SK-N-SH (cell line): Measurements from ENCODE around the gene GABRR2. TPM values are rescaled to one million over a fixed set of nuclear protein-coding genes. Genes with fewer than 3 reads are reported as not detected.

ENCODE experiments used
- CTCF ChIA-PET: fragments of 300-600, 350-600 bp; formaldehyde crosslinking; extraction: SDS; loops from one replicate; lab custom pipeline; 2021; lab: Yijun Ruan, JAX
- POLR2A ChIA-PET: fragments of 350-600 bp; sonication (Branson Sonifier 250); formaldehyde crosslinking; extraction: SDS; loops from one replicate; lab custom pipeline; 2020; ENCODE audit warnings: antibody characterized with exemption, inconsistent platforms; lab: Yijun Ruan, JAX
- DNase-seq: peaks from one replicate; pipeline ENCODE4 v3.0.0; 2012
- H2AFZ ChIP-seq: fragments of 200-600 bp; sonication (generic); 2 replicates; pipeline ENCODE4 v1.8.1; 2016; ENCODE audit warnings: antibody characterized with exemption, mild to moderate bottlenecking, low read depth
- H3F3A ChIP-seq: fragments of 200-600 bp; sonication (generic); replicated peaks from 2 replicates; pipeline ENCODE3; 2016; ENCODE audit warnings: antibody characterized with exemption, mild to moderate bottlenecking; ENCODE audit not compliant: insufficient read depth
- H3K27ac ChIP-seq, 2 experiments: fragments of 200-500 bp in 1 of 2; fragments of 200-600 bp in 1 of 2; sonication (Bioruptor generic) in 1 of 2; sonication (generic), shearing (Covaris generic) in 1 of 2; 2 replicates each; pipeline versions ENCODE4 v1.5.1 to v1.6.1; 2014 to 2016; ENCODE audit warnings: low read depth in 2 of 2, inconsistent platforms in 1 of 2, low read length in 1 of 2, mild to moderate bottlenecking in 1 of 2, mixed read lengths in 1 of 2
- H3K27me3 ChIP-seq: fragments of 200-600 bp; sonication (generic), shearing (Covaris generic); 2 replicates; pipeline ENCODE4 v1.6.1; 2016; ENCODE audit warnings: mixed run types; ENCODE audit not compliant: insufficient read depth
- H3K36me3 ChIP-seq, 2 experiments: fragments of 200-500 bp in 1 of 2; fragments of 200-600 bp in 1 of 2; sonication (Bioruptor generic) in 1 of 2; sonication (generic) in 1 of 2; replicated peaks in 1 of 2; 2 replicates each; pipeline versions ENCODE3 to v1.5.1; 2014 to 2016; ENCODE audit warnings: low read length in 1 of 2, mild to moderate bottlenecking in 1 of 2; ENCODE audit not compliant: insufficient read depth in 2 of 2, control insufficient read depth in 1 of 2
- H3K4me1 ChIP-seq, 2 experiments: fragments of 200-500 bp in 1 of 2; fragments of 200-600 bp in 1 of 2; sonication (Bioruptor generic) in 1 of 2; sonication (generic), shearing (Covaris generic) in 1 of 2; 2 replicates each; pipeline versions ENCODE4 v1.5.1 to v1.6.1; 2014 to 2016; ENCODE audit warnings: low read depth in 1 of 2, low read length in 1 of 2, mixed run types in 1 of 2; ENCODE audit not compliant: insufficient read depth in 2 of 2, control insufficient read depth in 1 of 2
- H3K4me2 ChIP-seq: fragments of 200-600 bp; sonication (generic), shearing (Covaris generic); 2 replicates; pipeline ENCODE4 v1.6.1; 2017; ENCODE audit warnings: mixed run types
- H3K4me3 ChIP-seq, 2 experiments: fragments of 200-500 bp in 1 of 2; fragments of 200-600 bp in 1 of 2; sonication (Bioruptor generic) in 1 of 2; sonication (generic), shearing (Covaris generic) in 1 of 2; 2 replicates each; pipeline versions ENCODE4 v1.5.1 to v1.8.1; 2014 to 2016; ENCODE audit warnings: low read depth in 2 of 2, inconsistent platforms in 1 of 2, low read length in 1 of 2, mild to moderate bottlenecking in 1 of 2, mixed read lengths in 1 of 2, moderate library complexity in 1 of 2
- H3K79me2 ChIP-seq: fragments of 200-600 bp; sonication (generic); 2 replicates; pipeline ENCODE4 v1.8.1; 2017; ENCODE audit warnings: mild to moderate bottlenecking; ENCODE audit not compliant: insufficient read depth
- H3K9ac ChIP-seq: fragments of 200-600 bp; sonication (generic); 2 replicates; pipeline ENCODE4 v1.6.1; 2017; ENCODE audit warnings: mixed run types
- H3K9me2 ChIP-seq: fragments of 200-600 bp; sonication (generic); 2 replicates; pipeline ENCODE4 v1.6.1; 2017; ENCODE audit warnings: mixed run types
- H3K9me3 ChIP-seq: fragments of 200-600 bp; sonication (generic); 2 replicates; pipeline ENCODE4 v1.6.1; 2017; ENCODE audit warnings: mixed run types, mild to moderate bottlenecking, moderate library complexity
- H4K20me1 ChIP-seq: fragments of 200-600 bp; sonication (generic); 2 replicates; pipeline ENCODE4 v1.6.1; 2017; ENCODE audit warnings: mild to moderate bottlenecking, mixed run types; ENCODE audit not compliant: insufficient read depth
- ELF1 ChIP-seq: IDR thresholded peaks from 2 replicates; pipeline ENCODE4 v1.4.0; 2012
- EP300 ChIP-seq, 2 experiments: IDR thresholded peaks; 2 replicates each; pipeline versions ENCODE4 v1.4.0 to v1.6.1; 2012; ENCODE audit warnings: borderline replicate concordance in 1 of 2, low read depth in 1 of 2, low read length in 1 of 2
- FOSL2 ChIP-seq: IDR thresholded peaks from 2 replicates; pipeline ENCODE4 v1.4.0; 2012; ENCODE audit warnings: low read depth, mild to moderate bottlenecking, moderate library complexity, borderline replicate concordance
- FOXM1 ChIP-seq: IDR thresholded peaks from 2 replicates; pipeline ENCODE4 v1.4.0; 2012; ENCODE audit warnings: low read depth, mild to moderate bottlenecking
- MEF2A ChIP-seq: IDR thresholded peaks from 2 replicates; pipeline ENCODE4 v1.4.0; 2012; ENCODE audit warnings: low read depth, borderline replicate concordance
- NFIC ChIP-seq: IDR thresholded peaks from 2 replicates; pipeline ENCODE4 v1.4.0; 2012; ENCODE audit warnings: borderline replicate concordance
- RCOR1 ChIP-seq: fragments of 150-350 bp; IDR thresholded peaks from 2 replicates; pipeline ENCODE4 v1.6.1; 2017; ENCODE audit warnings: antibody characterized with exemption, low read length
- RXRA ChIP-seq: IDR thresholded peaks from 2 replicates; pipeline ENCODE4 v1.4.0; 2012; ENCODE audit warnings: low read depth, mild to moderate bottlenecking, borderline replicate concordance
- TCF12 ChIP-seq: IDR thresholded peaks from 2 replicates; pipeline ENCODE4 v1.4.0; 2012
- TEAD4 ChIP-seq: IDR thresholded peaks from 2 replicates; pipeline ENCODE4 v1.4.0; 2012; ENCODE audit warnings: mild to moderate bottlenecking, borderline replicate concordance; ENCODE audit not compliant: insufficient read depth
- WGBS: methylation state at CpG from one replicate; pipeline ENCODE4 v1.1.6; 2017; ENCODE audit warnings: low lambda C conversion rate; 5-methylcytosine and 5-hydroxymethylcytosine counted together
- polyA plus RNA-seq, 3 experiments: library from polyadenylated mRNA; depleted of rRNA; stranded (reverse); fragments of >200 nt; gene quantifications; 2 replicates each; pipeline ENCODE4 v1.2.3, GENCODE V29; 2012
- TF ChIP-seq, protein P1 (sequence below): IDR thresholded peaks from 2 replicates; pipeline ENCODE4; 2012
- TF ChIP-seq, protein P2 (sequence below): IDR thresholded peaks from 2 replicates; pipeline ENCODE4 v1.4.0; 2012; ENCODE audit warnings: low read depth, borderline replicate concordance
- TF ChIP-seq, protein P3 (sequence below): fragments of 200-600 bp; sonication (generic); IDR thresholded peaks from 2 replicates; pipeline ENCODE4 v1.6.1; 2017; ENCODE audit warnings: antibody characterized with exemption, mild to moderate bottlenecking, moderate library complexity
- TF ChIP-seq, protein P4 (sequence below): IDR thresholded peaks from 2 replicates; pipeline ENCODE4 v1.4.0; 2012; ENCODE audit warnings: low read depth, borderline replicate concordance

Gene GABRR2
- polyA plus RNA-seq, 1 of the 3 experiments (the other 2 are of a cell fraction): 0.18 TPM

DNA sequence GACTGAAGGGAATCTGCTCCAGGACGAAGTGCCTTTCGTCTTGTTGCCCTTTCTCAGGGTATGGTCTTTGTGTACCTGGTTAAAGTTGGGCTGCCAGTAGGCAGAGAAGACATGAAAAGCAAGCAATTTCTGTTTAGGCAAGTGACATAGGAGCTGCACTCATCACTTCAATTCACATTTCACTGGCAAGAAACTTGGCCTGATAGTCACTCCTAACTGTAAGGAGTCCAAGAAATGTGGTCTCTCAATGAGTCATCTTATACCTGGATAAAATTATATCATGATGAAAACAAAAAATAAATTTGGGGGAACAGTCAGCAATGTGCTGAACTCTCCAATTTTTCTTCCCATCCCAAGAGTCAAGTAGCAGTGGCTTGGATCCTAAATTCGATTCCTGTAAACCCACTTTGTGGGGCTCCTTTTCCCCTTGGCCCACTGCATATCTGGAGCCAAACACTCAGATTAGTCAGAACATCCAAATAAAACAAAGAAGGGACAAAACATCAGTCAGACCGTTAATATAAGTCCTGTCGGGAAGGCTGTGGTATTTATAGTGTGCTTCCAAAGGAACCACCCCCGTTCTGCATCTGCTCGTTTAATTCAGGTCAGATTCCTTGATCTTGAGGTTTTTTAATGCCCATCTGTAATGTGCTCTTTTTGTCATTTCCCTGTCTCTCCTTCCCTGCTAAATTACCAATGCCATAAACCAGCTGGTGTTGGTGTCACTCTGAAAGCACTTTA lies 93.0 kb downstream of the GABRR2 start:
- Histone ChIP-seq H3K36me3 (no peaks in the 10 kb centered on the region), H4K20me1 (no peaks in the 10 kb centered on the region), H3K27me3 (no peaks in the 10 kb centered on the region; the same call in 1 of the 2 replicates), H3K9me3 (no peaks in the 10 kb centered on the region), H3K4me1 (no peaks in the 10 kb centered on the region; a peak in 3 of 4 replicates), H3K9ac (no peak overlapping the region), H3K9me2 (no peaks in the 10 kb centered on the region), H3K4me3 (no peak overlapping the region), H3K79me2 (no peaks in the 10 kb centered on the region), H2AFZ (no peak overlapping the region), H3K4me2 (peak overlapping the region; percentile 14; the same call in 1 of the 2 replicates), H3K27ac (no peak overlapping the region; a peak in 1 of 4 replicates), H3F3A (no peaks in the 10 kb centered on the region)
- peak; percentile 20 for DNase-seq
- CTCF ChIA-PET: interaction anchor here (1.0 to 1.4 kb wide), 2 partner anchors 14 to 19 kb away, joined by 3 to 5 read pairs; no protein-coding TSS in a partner anchor
- TF ChIP-seq TCF12 (peak; percentile 35; the same call in 1 of the 2 replicates), RXRA (no peak), EP300 (IDR thresholded peaks at IDR 0.05; ENCODE audit: borderline replicate concordance in 1 of 2, low read depth in 1 of 2, low read length in 1 of 2) (0 out of 4 replicates have a peak, but pooled peaks of 1 of the 2 experiments have one; percentile 20), TEAD4 (0 out of 2 replicates have a peak, but pooled peaks have one; percentile 35)
- TF ChIP-seq, protein P1, sequence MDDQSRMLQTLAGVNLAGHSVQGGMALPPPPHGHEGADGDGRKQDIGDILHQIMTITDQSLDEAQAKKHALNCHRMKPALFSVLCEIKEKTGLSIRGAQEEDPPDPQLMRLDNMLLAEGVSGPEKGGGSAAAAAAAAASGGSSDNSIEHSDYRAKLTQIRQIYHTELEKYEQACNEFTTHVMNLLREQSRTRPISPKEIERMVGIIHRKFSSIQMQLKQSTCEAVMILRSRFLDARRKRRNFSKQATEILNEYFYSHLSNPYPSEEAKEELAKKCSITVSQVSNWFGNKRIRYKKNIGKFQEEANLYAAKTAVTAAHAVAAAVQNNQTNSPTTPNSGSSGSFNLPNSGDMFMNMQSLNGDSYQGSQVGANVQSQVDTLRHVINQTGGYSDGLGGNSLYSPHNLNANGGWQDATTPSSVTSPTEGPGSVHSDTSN: peak; percentile 41; the same call in 1 of the 2 replicates
- POLR2A ChIA-PET: no interaction called here
- WGBS: 18% methylated on average over 7 of the region's 7 CpGs

DNA sequence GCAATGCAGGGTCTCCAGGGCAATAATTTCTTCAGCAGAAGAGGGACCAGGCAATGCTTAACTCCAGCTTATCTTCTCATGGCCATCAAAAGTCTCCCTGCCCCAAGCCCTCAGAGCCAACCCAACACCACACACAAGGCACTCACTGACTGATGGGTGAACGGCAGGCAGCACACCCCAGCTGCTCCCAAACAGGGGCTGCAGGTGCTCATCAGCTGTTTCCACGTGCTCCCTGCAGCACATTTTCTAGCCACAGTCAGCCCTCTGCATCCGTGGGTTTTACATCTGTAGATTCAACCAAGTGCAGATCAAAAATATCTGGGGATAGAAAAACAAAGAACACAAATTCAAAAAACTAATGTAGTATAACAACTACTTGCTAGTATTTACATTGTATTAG lies 94.0 kb downstream of the GABRR2 start:
- Histone ChIP-seq H3K9ac (no peak overlapping the region), H3K79me2 (no peaks in the 10 kb centered on the region), H3K4me2 (no peak overlapping the region), H3K27me3 (no peaks in the 10 kb centered on the region; the same call in 1 of the 2 replicates), H3F3A (no peaks in the 10 kb centered on the region), H4K20me1 (no peaks in the 10 kb centered on the region), H3K9me3 (no peaks in the 10 kb centered on the region), H3K27ac (no peak overlapping the region), H3K4me1 (no peaks in the 10 kb centered on the region; a peak in 3 of 4 replicates), H3K9me2 (no peaks in the 10 kb centered on the region), H3K36me3 (no peaks in the 10 kb centered on the region), H2AFZ (no peak overlapping the region), H3K4me3 (no peak overlapping the region)
- DNase-seq: no peak
- CTCF ChIA-PET: interaction anchor here (1.0 kb wide), 1 partner anchor 15 kb away, joined by 3 read pairs; no protein-coding TSS in a partner anchor
- POLR2A ChIA-PET: no interaction called here
- 39% methylated on average over 3 of the region's 3 CpGs for WGBS
- TF ChIP-seq FOSL2: no peak

DNA sequence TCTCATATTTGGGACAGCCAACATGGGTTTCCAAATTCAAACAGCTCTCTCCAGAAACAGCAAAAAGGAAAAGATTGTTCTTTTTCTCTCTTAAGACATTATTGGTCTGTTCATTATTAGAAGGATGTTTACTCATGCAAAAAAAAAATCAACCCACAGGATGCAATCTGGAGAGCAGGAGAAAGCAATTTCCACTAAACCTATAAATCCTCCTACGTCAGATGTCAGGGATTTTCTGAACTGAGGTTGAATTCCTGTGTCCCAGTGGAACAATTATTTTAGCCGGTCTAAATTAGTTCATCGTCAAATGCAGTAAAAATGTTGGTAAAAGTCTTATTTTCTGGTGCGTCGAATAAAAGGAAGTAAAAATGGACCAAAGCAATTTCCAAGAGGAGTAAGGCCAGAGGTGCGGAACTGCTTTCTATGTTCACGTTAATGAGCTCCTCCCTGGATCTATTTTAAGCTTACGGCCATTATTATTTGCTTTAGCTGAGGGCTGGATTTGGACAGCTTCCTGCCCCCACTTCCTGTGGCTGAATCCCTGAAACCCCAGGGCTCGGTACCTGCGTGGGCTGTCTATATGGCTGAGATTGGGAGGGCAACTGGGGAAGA lies 97.7 kb downstream of the GABRR2 start, which contains the start of gene GABRR1:
Gene GABRR1 (minus strand): TSS at position 60 of the 612 bp plus-strand sequence. CDS start 36 bp downstream, at position 24.
- no peak within 1 kb of the TSS for H3K27ac ChIP-seq
- H3F3A ChIP-seq: no peaks in the 10 kb centered on the region
- WGBS: 82% methylated on average over 10 of the region's 10 CpGs
- H4K20me1 ChIP-seq: no peaks in the 10 kb centered on the region
- no peak within 1 kb of the TSS for H3K4me3 ChIP-seq
- DNase-seq: no peak
- CTCF ChIA-PET: no interaction called here
- H3K9me3 ChIP-seq: no peaks in the 10 kb centered on the region
- H2AFZ ChIP-seq: no peak within 1 kb of the TSS
- POLR2A ChIA-PET: no interaction called here
- H3K4me2 ChIP-seq: no peak within 1 kb of the TSS
- H3K4me1 ChIP-seq: no peaks in the 10 kb centered on the region; a peak in 3 of 4 replicates
- no peaks in the 10 kb centered on the region for H3K9me2 ChIP-seq
- no peaks in the 10 kb centered on the region for H3K36me3 ChIP-seq
- no peaks in the 10 kb centered on the region; the same call in 1 of the 2 replicates for H3K27me3 ChIP-seq
- no peaks in the 10 kb centered on the region for H3K79me2 ChIP-seq
- no peak within 1 kb of the TSS for H3K9ac ChIP-seq
- TF ChIP-seq ELF1 (no peak), RXRA (no peak), MEF2A (no peak), NFIC (no peak), RCOR1 (no peak), FOXM1 (no peak)
- TF ChIP-seq, protein P2, sequence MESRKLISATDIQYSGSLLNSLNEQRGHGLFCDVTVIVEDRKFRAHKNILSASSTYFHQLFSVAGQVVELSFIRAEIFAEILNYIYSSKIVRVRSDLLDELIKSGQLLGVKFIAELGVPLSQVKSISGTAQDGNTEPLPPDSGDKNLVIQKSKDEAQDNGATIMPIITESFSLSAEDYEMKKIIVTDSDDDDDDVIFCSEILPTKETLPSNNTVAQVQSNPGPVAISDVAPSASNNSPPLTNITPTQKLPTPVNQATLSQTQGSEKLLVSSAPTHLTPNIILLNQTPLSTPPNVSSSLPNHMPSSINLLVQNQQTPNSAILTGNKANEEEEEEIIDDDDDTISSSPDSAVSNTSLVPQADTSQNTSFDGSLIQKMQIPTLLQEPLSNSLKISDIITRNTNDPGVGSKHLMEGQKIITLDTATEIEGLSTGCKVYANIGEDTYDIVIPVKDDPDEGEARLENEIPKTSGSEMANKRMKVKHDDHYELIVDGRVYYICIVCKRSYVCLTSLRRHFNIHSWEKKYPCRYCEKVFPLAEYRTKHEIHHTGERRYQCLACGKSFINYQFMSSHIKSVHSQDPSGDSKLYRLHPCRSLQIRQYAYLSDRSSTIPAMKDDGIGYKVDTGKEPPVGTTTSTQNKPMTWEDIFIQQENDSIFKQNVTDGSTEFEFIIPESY: no peak
- TF ChIP-seq, protein P3, sequence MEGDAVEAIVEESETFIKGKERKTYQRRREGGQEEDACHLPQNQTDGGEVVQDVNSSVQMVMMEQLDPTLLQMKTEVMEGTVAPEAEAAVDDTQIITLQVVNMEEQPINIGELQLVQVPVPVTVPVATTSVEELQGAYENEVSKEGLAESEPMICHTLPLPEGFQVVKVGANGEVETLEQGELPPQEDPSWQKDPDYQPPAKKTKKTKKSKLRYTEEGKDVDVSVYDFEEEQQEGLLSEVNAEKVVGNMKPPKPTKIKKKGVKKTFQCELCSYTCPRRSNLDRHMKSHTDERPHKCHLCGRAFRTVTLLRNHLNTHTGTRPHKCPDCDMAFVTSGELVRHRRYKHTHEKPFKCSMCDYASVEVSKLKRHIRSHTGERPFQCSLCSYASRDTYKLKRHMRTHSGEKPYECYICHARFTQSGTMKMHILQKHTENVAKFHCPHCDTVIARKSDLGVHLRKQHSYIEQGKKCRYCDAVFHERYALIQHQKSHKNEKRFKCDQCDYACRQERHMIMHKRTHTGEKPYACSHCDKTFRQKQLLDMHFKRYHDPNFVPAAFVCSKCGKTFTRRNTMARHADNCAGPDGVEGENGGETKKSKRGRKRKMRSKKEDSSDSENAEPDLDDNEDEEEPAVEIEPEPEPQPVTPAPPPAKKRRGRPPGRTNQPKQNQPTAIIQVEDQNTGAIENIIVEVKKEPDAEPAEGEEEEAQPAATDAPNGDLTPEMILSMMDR: no peak
- TF ChIP-seq, protein P4, sequence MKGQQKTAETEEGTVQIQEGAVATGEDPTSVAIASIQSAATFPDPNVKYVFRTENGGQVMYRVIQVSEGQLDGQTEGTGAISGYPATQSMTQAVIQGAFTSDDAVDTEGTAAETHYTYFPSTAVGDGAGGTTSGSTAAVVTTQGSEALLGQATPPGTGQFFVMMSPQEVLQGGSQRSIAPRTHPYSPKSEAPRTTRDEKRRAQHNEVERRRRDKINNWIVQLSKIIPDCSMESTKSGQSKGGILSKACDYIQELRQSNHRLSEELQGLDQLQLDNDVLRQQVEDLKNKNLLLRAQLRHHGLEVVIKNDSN: no peak
